HEK293 (cell line): ENCODE data around the gene TSPAN9.
A peak's percentile ranks its signal among the peaks of the same experiment; 100 is the strongest.

Source experiments
- CTCF ChIA-PET: fragments of 350-600 bp; formaldehyde crosslinking; extraction: SDS; loops from one replicate; lab custom pipeline; 2021; ENCODE audit warnings: antibody characterized with exemption; lab: Yijun Ruan, JAX
- POLR2A ChIA-PET: fragments of 300-600 bp; formaldehyde crosslinking; extraction: SDS; loops from one replicate; lab custom pipeline; 2020; ENCODE audit warnings: antibody characterized with exemption, inconsistent platforms; lab: Yijun Ruan, JAX
- H3K27ac ChIP-seq: fragments of 200-500 bp; sonication (Bioruptor generic); 2 replicates; pipeline ENCODE4 v1.5.1; 2014; ENCODE audit warnings: low read depth, low read length, control low read depth, inconsistent platforms; ENCODE audit errors: extremely low read depth
- H3K36me3 ChIP-seq, 2 experiments: fragments of 200-500 bp in 1 of 2; sonication (Bioruptor generic) in 1 of 2; 1 replicate in 1 of 2; 2 replicates in 1 of 2; pipeline ENCODE4 v1.5.1; 2014 to 2017; ENCODE audit warnings: inconsistent platforms in 2 of 2, low read length in 2 of 2; ENCODE audit not compliant: control insufficient read depth in 2 of 2, insufficient read depth in 1 of 2
- H3K4me1 ChIP-seq: fragments of 200-500 bp; sonication (Bioruptor generic); 2 replicates; pipeline ENCODE4 v1.5.1; 2014; ENCODE audit warnings: mild to moderate bottlenecking, low read length, inconsistent platforms; ENCODE audit not compliant: control insufficient read depth, insufficient read depth
- H3K4me3 ChIP-seq: 2 replicates; pipeline ENCODE4 v1.5.1; 2011; ENCODE audit warnings: low read depth, mild to moderate bottlenecking, control low read depth, low read length, moderate library complexity
- H3K9me3 ChIP-seq: fragments of 200-500 bp; sonication (Bioruptor generic); 2 replicates; pipeline ENCODE4 v1.5.1; 2014; ENCODE audit warnings: low read depth, low read length, inconsistent platforms; ENCODE audit not compliant: control insufficient read depth, insufficient read depth
- MYNN ChIP-seq: fragments of 450-650 bp; formaldehyde crosslinking; IDR thresholded peaks from 2 replicates; pipeline ENCODE4 v1.5.1; 2016; ENCODE audit warnings: missing biosample characterization, missing genetic modification characterization, borderline replicate concordance
- ZBTB48 ChIP-seq: fragments of 450-650 bp; formaldehyde crosslinking; IDR thresholded peaks from 2 replicates; pipeline ENCODE4 v1.5.1; 2016; ENCODE audit warnings: missing biosample characterization, missing genetic modification characterization
- ZNF157 ChIP-seq: fragments of 450-650 bp; formaldehyde crosslinking; IDR thresholded peaks from 2 replicates; pipeline ENCODE4 v1.5.1; 2016; ENCODE audit warnings: missing biosample characterization, missing genetic modification characterization
- ZNF341 ChIP-seq: fragments of 450-650 bp; formaldehyde crosslinking; IDR thresholded peaks from 2 replicates; pipeline ENCODE4; 2016; ENCODE audit warnings: low read depth, missing biosample characterization, missing genetic modification characterization
- ZNF391 ChIP-seq: fragments of 450-650 bp; formaldehyde crosslinking; IDR thresholded peaks from 2 replicates; pipeline ENCODE4 v1.5.1; 2016; ENCODE audit warnings: low read depth, missing biosample characterization, missing genetic modification characterization, borderline replicate concordance
- ZNF394 ChIP-seq: fragments of 450-650 bp; formaldehyde crosslinking; IDR thresholded peaks from 2 replicates; pipeline ENCODE4 v1.5.1; 2016; ENCODE audit warnings: missing biosample characterization, missing genetic modification characterization, mild to moderate bottlenecking, moderate library complexity, borderline replicate concordance
- ZNF585B ChIP-seq: fragments of 450-650 bp; formaldehyde crosslinking; IDR thresholded peaks from 2 replicates; pipeline ENCODE4 v1.5.1; 2016; ENCODE audit warnings: missing biosample characterization, missing genetic modification characterization
- ZNF629 ChIP-seq: fragments of 450-650 bp; formaldehyde crosslinking; IDR thresholded peaks from 2 replicates; pipeline ENCODE4 v1.5.1; 2017; ENCODE audit warnings: missing biosample characterization, missing genetic modification characterization
- ZNF830 ChIP-seq: fragments of 450-650 bp; IDR thresholded peaks from 2 replicates; pipeline ENCODE4 v1.5.0; 2018; ENCODE audit warnings: missing biosample characterization, missing genetic modification characterization, low read depth, mild to moderate bottlenecking, moderate library complexity
- TF ChIP-seq, protein P1 (sequence below): fragments of 450-650 bp; formaldehyde crosslinking; IDR thresholded peaks from 2 replicates; pipeline ENCODE4; 2016; ENCODE audit warnings: missing biosample characterization, missing genetic modification characterization
- TF ChIP-seq, protein P2 (sequence below): fragments of 450-650 bp; formaldehyde crosslinking; IDR thresholded peaks from 2 replicates; pipeline ENCODE4 v1.5.1; 2016; ENCODE audit warnings: missing biosample characterization, missing genetic modification characterization
- TF ChIP-seq, protein P3 (sequence below): fragments of 450-650 bp; formaldehyde crosslinking; IDR thresholded peaks from 2 replicates; pipeline ENCODE4 v1.5.1; 2016; ENCODE audit warnings: missing biosample characterization, missing genetic modification characterization
- TF ChIP-seq, protein P4 (sequence below): fragments of 450-650 bp; formaldehyde crosslinking; IDR thresholded peaks from 2 replicates; pipeline ENCODE4 v1.5.1; 2016; ENCODE audit warnings: missing biosample characterization, missing genetic modification characterization, borderline replicate concordance
- TF ChIP-seq, protein P5 (sequence below): fragments of 450-650 bp; formaldehyde crosslinking; IDR thresholded peaks from 2 replicates; pipeline ENCODE4 v1.5.1; 2016; ENCODE audit warnings: missing biosample characterization, missing genetic modification characterization

Gene TSPAN9

DNA sequence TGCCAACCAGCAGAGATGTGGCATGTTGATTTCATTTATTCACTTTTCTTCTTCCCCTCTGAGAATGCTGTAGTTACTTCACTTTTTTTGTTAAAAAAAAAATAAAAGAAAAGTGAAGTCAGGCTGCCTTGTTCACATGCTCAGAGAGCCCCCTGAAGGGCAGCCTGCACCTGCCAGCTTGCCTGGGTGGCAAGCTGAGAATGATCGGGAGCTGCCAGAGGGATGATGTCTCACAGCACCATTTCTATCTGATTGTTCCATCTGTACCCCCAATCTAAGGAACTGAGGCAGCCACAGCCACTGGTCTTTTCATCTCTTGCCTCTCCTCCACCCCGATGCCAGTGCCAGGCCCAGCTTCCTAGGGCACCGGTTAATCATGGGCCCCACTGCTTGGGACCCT, 118.2 kb downstream of the TSPAN9 start (continued):
- TF ChIP-seq, protein P1, sequence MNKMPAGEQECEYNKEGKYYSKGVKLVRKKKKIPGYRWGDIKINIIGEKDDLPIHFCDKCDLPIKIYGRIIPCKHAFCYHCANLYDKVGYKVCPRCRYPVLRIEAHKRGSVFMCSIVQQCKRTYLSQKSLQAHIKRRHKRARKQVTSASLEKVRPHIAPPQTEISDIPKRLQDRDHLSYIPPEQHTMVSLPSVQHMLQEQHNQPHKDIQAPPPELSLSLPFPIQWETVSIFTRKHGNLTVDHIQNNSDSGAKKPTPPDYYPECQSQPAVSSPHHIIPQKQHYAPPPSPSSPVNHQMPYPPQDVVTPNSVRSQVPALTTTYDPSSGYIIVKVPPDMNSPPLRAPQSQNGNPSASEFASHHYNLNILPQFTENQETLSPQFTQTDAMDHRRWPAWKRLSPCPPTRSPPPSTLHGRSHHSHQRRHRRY (tag by site-specific recombination), result no peak
- no peak for TF ChIP-seq ZNF629 (tag by site-specific recombination)
- no peak for TF ChIP-seq ZNF394 (tag by site-specific recombination)

DNA sequence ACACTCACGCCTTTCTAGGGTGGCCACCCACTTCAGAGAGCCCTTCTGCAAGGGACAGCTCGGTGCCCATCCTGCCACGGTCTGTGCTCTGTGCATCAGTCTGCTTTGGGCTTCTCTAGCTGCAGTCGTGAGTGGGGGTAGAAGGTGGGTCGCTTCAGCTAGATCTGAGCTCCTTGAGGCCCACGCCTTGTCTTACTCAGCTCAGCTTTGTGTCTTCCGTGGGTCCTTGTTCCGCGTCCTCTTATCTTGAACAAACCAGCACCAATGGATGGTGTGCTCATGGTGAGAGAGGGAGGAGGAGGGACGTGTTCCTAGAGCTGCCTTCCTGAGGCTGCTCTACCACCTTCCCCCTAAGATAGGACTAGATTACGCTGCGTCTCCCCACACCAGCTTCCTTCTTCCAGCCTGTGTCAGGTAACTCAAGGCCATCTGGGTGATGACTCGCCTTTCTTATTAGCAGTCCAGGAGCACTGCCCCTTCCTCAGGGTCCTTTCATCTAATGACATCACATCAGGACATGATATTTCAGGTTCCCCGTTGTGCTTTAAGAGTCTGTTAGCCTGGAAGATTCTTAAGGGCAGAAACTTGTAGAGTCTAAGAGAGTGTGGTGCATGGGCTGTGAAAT, 118.8 kb downstream of the TSPAN9 start:
- H3K9me3 ChIP-seq, result no peaks in the 10 kb centered on the region
- TF ChIP-seq ZNF341 (tag by site-specific recombination), result peak; percentile 42; the same call in 1 of the 2 replicates
- TF ChIP-seq ZBTB48 (tag by site-specific recombination), result no peak
- no peak for TF ChIP-seq ZNF157 (tag by site-specific recombination)
- no peak for TF ChIP-seq ZNF585B (tag by site-specific recombination)
- TF ChIP-seq, protein P2, sequence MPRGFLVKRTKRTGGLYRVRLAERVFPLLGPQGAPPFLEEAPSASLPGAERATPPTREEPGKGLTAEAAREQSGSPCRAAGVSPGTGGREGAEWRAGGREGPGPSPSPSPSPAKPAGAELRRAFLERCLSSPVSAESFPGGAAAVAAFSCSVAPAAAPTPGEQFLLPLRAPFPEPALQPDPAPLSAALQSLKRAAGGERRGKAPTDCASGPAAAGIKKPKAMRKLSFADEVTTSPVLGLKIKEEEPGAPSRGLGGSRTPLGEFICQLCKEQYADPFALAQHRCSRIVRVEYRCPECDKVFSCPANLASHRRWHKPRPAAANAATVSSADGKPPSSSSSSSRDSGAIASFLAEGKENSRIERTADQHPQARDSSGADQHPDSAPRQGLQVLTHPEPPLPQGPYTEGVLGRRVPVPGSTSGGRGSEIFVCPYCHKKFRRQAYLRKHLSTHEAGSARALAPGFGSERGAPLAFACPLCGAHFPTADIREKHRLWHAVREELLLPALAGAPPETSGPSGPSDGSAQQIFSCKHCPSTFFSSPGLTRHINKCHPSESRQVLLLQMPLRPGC (tag by site-specific recombination), result no peak
- TF ChIP-seq, protein P3, sequence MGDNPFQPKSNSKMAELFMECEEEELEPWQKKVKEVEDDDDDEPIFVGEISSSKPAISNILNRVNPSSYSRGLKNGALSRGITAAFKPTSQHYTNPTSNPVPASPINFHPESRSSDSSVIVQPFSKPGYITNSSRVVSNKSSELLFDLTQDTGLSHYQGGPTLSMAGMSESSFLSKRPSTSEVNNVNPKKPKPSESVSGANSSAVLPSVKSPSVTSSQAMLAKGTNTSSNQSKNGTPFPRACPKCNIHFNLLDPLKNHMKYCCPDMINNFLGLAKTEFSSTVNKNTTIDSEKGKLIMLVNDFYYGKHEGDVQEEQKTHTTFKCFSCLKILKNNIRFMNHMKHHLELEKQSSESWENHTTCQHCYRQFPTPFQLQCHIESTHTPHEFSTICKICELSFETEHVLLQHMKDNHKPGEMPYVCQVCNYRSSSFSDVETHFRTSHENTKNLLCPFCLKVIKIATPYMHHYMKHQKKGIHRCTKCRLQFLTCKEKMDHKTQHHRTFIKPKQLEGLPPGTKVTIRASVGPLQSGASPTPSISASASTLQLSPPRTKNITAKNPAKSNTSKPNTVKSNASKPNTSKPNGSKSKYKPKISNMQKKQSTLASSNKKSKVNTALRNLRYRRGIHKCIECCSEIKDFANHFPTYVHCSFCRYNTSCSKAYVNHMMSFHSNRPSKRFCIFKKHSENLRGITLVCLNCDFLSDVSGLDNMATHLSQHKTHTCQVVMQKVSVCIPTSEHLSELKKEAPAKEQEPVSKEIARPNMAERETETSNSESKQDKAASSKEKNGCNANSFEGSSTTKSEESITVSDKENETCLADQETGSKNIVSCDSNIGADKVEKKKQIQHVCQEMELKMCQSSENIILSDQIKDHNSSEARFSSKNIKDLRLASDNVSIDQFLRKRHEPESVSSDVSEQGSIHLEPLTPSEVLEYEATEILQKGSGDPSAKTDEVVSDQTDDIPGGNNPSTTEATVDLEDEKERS, result no peak
- 0 out of 2 replicates have a peak, but pooled peaks have one; percentile 15 for TF ChIP-seq ZNF629 (tag by site-specific recombination)
- TF ChIP-seq MYNN (tag by site-specific recombination), result peak; percentile 81; the same call in 1 of the 2 replicates
- no peak for TF ChIP-seq ZNF830 (tag by site-specific recombination)
- TF ChIP-seq ZNF391 (tag by site-specific recombination), result no peak
- TF ChIP-seq, protein P4, sequence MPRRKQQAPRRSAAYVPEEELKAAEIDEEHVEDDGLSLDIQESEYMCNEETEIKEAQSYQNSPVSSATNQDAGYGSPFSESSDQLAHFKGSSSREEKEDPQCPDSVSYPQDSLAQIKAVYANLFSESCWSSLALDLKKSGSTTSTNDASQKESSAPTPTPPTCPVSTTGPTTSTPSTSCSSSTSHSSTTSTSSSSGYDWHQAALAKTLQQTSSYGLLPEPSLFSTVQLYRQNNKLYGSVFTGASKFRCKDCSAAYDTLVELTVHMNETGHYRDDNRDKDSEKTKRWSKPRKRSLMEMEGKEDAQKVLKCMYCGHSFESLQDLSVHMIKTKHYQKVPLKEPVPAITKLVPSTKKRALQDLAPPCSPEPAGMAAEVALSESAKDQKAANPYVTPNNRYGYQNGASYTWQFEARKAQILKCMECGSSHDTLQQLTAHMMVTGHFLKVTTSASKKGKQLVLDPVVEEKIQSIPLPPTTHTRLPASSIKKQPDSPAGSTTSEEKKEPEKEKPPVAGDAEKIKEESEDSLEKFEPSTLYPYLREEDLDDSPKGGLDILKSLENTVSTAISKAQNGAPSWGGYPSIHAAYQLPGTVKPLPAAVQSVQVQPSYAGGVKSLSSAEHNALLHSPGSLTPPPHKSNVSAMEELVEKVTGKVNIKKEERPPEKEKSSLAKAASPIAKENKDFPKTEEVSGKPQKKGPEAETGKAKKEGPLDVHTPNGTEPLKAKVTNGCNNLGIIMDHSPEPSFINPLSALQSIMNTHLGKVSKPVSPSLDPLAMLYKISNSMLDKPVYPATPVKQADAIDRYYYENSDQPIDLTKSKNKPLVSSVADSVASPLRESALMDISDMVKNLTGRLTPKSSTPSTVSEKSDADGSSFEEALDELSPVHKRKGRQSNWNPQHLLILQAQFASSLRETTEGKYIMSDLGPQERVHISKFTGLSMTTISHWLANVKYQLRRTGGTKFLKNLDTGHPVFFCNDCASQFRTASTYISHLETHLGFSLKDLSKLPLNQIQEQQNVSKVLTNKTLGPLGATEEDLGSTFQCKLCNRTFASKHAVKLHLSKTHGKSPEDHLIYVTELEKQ (tag by site-specific recombination), result no peak
- TF ChIP-seq, protein P5, sequence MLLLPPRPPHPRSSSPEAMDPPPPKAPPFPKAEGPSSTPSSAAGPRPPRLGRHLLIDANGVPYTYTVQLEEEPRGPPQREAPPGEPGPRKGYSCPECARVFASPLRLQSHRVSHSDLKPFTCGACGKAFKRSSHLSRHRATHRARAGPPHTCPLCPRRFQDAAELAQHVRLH, result no peak
- CTCF ChIA-PET, result interaction anchor here (0.5 to 1.2 kb wide), 5 partner anchors 42 to 122 kb away, joined by 3 to 4 read pairs (median 3); no protein-coding TSS in a partner anchor

More for the DNA sequence above, 118.8 kb downstream of the TSPAN9 start:
- no peak overlapping the region for H3K4me3 ChIP-seq
- H3K4me1 ChIP-seq, result no peaks in the 10 kb centered on the region; the same call in 1 of the 2 replicates
- no peaks in the 10 kb centered on the region for H3K36me3 ChIP-seq
- no peak overlapping the region for H3K27ac ChIP-seq
- POLR2A ChIA-PET, result no interaction called here
